A673 (cell line): Measurements from ENCODE around the gene CYB5A.

Experiments
- EZH2 ChIP-seq: fragments of 200-600 bp; sonication (generic); IDR thresholded peaks from 2 replicates; pipeline ENCODE4 v1.6.1; 2017; ENCODE audit warnings: borderline replicate concordance, low read depth, mild to moderate bottlenecking, mixed read lengths, antibody characterized with exemption, low read length; ENCODE audit not compliant: poor library complexity, severe bottlenecking
- TF ChIP-seq, protein P1 (sequence below): fragments of 300-800, 200-600 bp; sonication (generic); conservative IDR thresholded peaks from 2 replicates; pipeline ENCODE4 v1.5.1; 2017; ENCODE audit warnings: low read depth, mild to moderate bottlenecking, antibody characterized with exemption, low read length, moderate library complexity, mixed read lengths

- TF ChIP-seq EZH2: no peak
- TF ChIP-seq, protein P1, sequence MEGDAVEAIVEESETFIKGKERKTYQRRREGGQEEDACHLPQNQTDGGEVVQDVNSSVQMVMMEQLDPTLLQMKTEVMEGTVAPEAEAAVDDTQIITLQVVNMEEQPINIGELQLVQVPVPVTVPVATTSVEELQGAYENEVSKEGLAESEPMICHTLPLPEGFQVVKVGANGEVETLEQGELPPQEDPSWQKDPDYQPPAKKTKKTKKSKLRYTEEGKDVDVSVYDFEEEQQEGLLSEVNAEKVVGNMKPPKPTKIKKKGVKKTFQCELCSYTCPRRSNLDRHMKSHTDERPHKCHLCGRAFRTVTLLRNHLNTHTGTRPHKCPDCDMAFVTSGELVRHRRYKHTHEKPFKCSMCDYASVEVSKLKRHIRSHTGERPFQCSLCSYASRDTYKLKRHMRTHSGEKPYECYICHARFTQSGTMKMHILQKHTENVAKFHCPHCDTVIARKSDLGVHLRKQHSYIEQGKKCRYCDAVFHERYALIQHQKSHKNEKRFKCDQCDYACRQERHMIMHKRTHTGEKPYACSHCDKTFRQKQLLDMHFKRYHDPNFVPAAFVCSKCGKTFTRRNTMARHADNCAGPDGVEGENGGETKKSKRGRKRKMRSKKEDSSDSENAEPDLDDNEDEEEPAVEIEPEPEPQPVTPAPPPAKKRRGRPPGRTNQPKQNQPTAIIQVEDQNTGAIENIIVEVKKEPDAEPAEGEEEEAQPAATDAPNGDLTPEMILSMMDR: no peak
These were observed 19.2 kb upstream of the CYB5A start for GRCh38 chr18:74311000-74311399.
